HG03108 (cell line): ENCODE data around the gene C13orf46.

Experiments used
- ATAC-seq: cut with Tn5 transposase; IDR thresholded peaks from one replicate; pipeline ENCODE4 v1.9.1; 2021; ENCODE audit warnings: moderate library complexity; ENCODE audit not compliant: unreplicated experiment

Gene C13orf46

GRCh38 chr13:114010401-114011101, 36.7 kb upstream of the C13orf46 start:
- ATAC-seq, result no peak

GRCh38 chr13:114009590-114010400, 35.9 kb upstream of the C13orf46 start:
- no peak for ATAC-seq

GRCh38 chr13:114008964-114009589, 35.2 kb upstream of the C13orf46 start:
- no peak for ATAC-seq

- ATAC-seq, result no peak
These were observed 33.7 kb upstream of the C13orf46 start for GRCh38 chr13:114007566-114007965.

- no peak for ATAC-seq
These were observed 31.4 kb upstream of the C13orf46 start for GRCh38 chr13:114005206-114005724.

GRCh38 chr13:114004420-114005205, 30.7 kb upstream of the C13orf46 start:
- no peak for ATAC-seq

GRCh38 chr13:114002771-114003321, 29.0 kb upstream of the C13orf46 start:
- ATAC-seq, result no peak

GRCh38 chr13:114002009-114002544, 28.2 kb upstream of the C13orf46 start:
- ATAC-seq, result no peak

GRCh38 chr13:114001331-114002008, 27.6 kb upstream of the C13orf46 start:
- no peak for ATAC-seq

GRCh38 chr13:114000151-114001040, 26.5 kb upstream of the C13orf46 start:
- no peak for ATAC-seq

GRCh38 chr13:113999618-113999910, 25.7 kb upstream of the C13orf46 start:
- no peak for ATAC-seq

GRCh38 chr13:113998781-113999617, 25.1 kb upstream of the C13orf46 start:
- ATAC-seq, result no peak

- no peak for ATAC-seq
These were observed 24.2 kb upstream of the C13orf46 start for GRCh38 chr13:113997845-113998751.

GRCh38 chr13:113996912-113997745, 23.3 kb upstream of the C13orf46 start:
- ATAC-seq, result no peak

- ATAC-seq, result no peak
These were observed 22.4 kb upstream of the C13orf46 start for GRCh38 chr13:113996081-113996911.
